CD8-positive, alpha-beta memory T cell (primary cell): ENCODE measurements around the gene TBCA. TPM values are rescaled to one million over a fixed set of nuclear protein-coding genes. Genes with fewer than 3 reads are reported as not detected.

Experiments
- CTCF ChIA-PET: fragments of 350-600 bp; sonication (Branson Sonifier 250); formaldehyde crosslinking; loops from one replicate; lab custom pipeline; 2021; ENCODE audit warnings: antibody characterized with exemption; lab: Charles Lee
- POLR2A ChIA-PET: fragments of 350-600 bp; sonication (Branson Sonifier 250); formaldehyde crosslinking; loops from one replicate; lab custom pipeline; 2021; ENCODE audit warnings: antibody characterized with exemption; lab: Charles Lee
- DNase-seq, 5 donors: peaks; one replicate each; pipeline versions ENCODE4 v3.0.0 to v3.0.0-alpha.2; 2020 to 2022; ENCODE audit warnings: mixed read lengths in 1 of 5
- H3K27ac ChIP-seq: one replicate; pipeline ENCODE4 v1.7.0; 2013; ENCODE audit warnings: low read depth, mild to moderate bottlenecking, low read length, moderate library complexity
- H3K27me3 ChIP-seq: 2 replicates; pipeline ENCODE4 v1.7.0; 2013; ENCODE audit warnings: low read length, mild to moderate bottlenecking; ENCODE audit not compliant: insufficient read depth, poor library complexity, severe bottlenecking
- H3K36me3 ChIP-seq: 2 replicates; pipeline ENCODE4 v1.7.0; 2013; ENCODE audit warnings: mild to moderate bottlenecking, low read length, moderate library complexity; ENCODE audit not compliant: insufficient read depth
- H3K4me1 ChIP-seq: 2 replicates; pipeline ENCODE4 v1.7.0; 2013; ENCODE audit warnings: mild to moderate bottlenecking, low read length, moderate library complexity; ENCODE audit not compliant: insufficient read depth
- H3K4me3 ChIP-seq: 2 replicates; pipeline ENCODE4 v1.7.0; 2013; ENCODE audit warnings: mild to moderate bottlenecking, low read length
- H3K9me3 ChIP-seq: 2 replicates; pipeline ENCODE4 v1.7.0; 2013; ENCODE audit warnings: mild to moderate bottlenecking, low read length
- H3K27ac Mint-ChIP-seq, 8 donors: one replicate each; pipeline ENCODE4 v1.8.0; 2020 to 2021; ENCODE audit warnings: mixed read lengths in 8 of 8, mild to moderate bottlenecking in 6 of 8, inconsistent platforms in 3 of 8, moderate library complexity in 3 of 8
- H3K27me3 Mint-ChIP-seq, 2 donors: one replicate each; pipeline ENCODE4 v1.8.0; 2020 to 2021; ENCODE audit warnings: mixed read lengths in 2 of 2, mild to moderate bottlenecking in 1 of 2, moderate library complexity in 1 of 2
- H3K36me3 Mint-ChIP-seq, 3 donors: one replicate each; pipeline ENCODE4 v1.8.0; 2020 to 2021; ENCODE audit warnings: mixed read lengths in 3 of 3, inconsistent platforms in 1 of 3, mild to moderate bottlenecking in 1 of 3
- H3K4me1 Mint-ChIP-seq, 3 donors: one replicate each; pipeline ENCODE4 v1.8.0; 2020 to 2021; ENCODE audit warnings: mixed read lengths in 3 of 3, inconsistent platforms in 1 of 3, mild to moderate bottlenecking in 1 of 3
- H3K4me3 Mint-ChIP-seq, 7 donors: one replicate each; pipeline ENCODE4 v1.8.0; 2020 to 2021; ENCODE audit warnings: mixed read lengths in 7 of 7, mild to moderate bottlenecking in 6 of 7, moderate library complexity in 4 of 7, inconsistent platforms in 2 of 7
- H3K9me3 Mint-ChIP-seq, 5 donors: one replicate each; pipeline ENCODE4 v1.8.0; 2020 to 2022; ENCODE audit warnings: mixed read lengths in 5 of 5, mild to moderate bottlenecking in 3 of 5, moderate library complexity in 2 of 5, inconsistent platforms in 1 of 5
- polyA plus RNA-seq: library from polyadenylated mRNA; unstranded; fragments of 300-500 nt; fragmentation: Illumina TruSeq; gene quantifications from one replicate; pipeline ENCODE4 v1.2.3, GENCODE V29; 2021
- total RNA-seq, 2 experiments: library from RNA; stranded (reverse); gene quantifications; one replicate each; pipeline ENCODE4 v1.2.3, GENCODE V29; 2021

TBCA gene
- total and polyA plus RNA-seq, 3 experiments from 2014 or later: 193 to 239 (median 237) TPM

GRCh38 chr5:77645158-77645994 is 130.8 kb downstream of the TBCA start:
- Mint-ChIP-seq H3K27ac (peak overlapping the region in 2 of 8 donors; percentile 36 to 48), H3K36me3 (peaks cover 0 to 5% (median 0%) of the 10 kb centered on the region in 3 donors), H3K4me1 (peaks cover 22 to 23% (median 22%) of the 10 kb centered on the region in 3 donors), H3K27me3 (peaks cover 71 to 95% of the 10 kb centered on the region in 2 donors), H3K9me3 (peaks cover 0 to 29% (median 22%) of the 10 kb centered on the region in 5 donors), H3K4me3 (peak overlapping the region; percentile 49 to 80 (median 68))
- Histone ChIP-seq H3K4me3 (no peak overlapping the region), H3K27ac (no peak overlapping the region), H3K27me3 (peaks cover 54% of the 10 kb centered on the region), H3K36me3 (no peaks in the 10 kb centered on the region), H3K4me1 (peaks cover 17% of the 10 kb centered on the region), H3K9me3 (no peaks in the 10 kb centered on the region)
- CTCF ChIA-PET: interaction anchor here (1.5 kb wide), 1 partner anchor 130 kb away, joined by 4 read pairs; no protein-coding TSS in a partner anchor
- POLR2A ChIA-PET: no interaction called here
- peak in 3 of 5 donors; percentile 22 to 38 (median 26) for DNase-seq

- Histone ChIP-seq H3K27ac (no peak overlapping the region), H3K27me3 (peaks cover 62% of the 10 kb centered on the region), H3K4me3 (no peak overlapping the region), H3K4me1 (peaks cover 17% of the 10 kb centered on the region), H3K9me3 (no peaks in the 10 kb centered on the region), H3K36me3 (no peaks in the 10 kb centered on the region)
- Mint-ChIP-seq H3K4me3 (peak overlapping the region; percentile 49 to 80 (median 70)), H3K36me3 (peaks cover 0 to 5% (median 0%) of the 10 kb centered on the region in 3 donors), H3K27ac (peak overlapping the region in 3 of 8 donors; percentile 11 to 89 (median 48)), H3K27me3 (peaks cover 75 to 95% of the 10 kb centered on the region in 2 donors), H3K4me1 (peaks cover 22 to 26% (median 25%) of the 10 kb centered on the region in 3 donors), H3K9me3 (peaks cover 4 to 34% (median 27%) of the 10 kb centered on the region in 5 donors)
- ChIA-PET CTCF (no interaction called here), POLR2A (no interaction called here)
- no peak for DNase-seq
These were observed 131.6 kb downstream of the TBCA start for GRCh38 chr5:77644371-77645157.

GRCh38 chr5:77643654-77644370 is 132.3 kb downstream of the TBCA start:
- ChIA-PET CTCF (no interaction called here), POLR2A (no interaction called here)
- Mint-ChIP-seq H3K27me3 (peaks cover 78 to 93% of the 10 kb centered on the region in 2 donors), H3K4me1 (peaks cover 23 to 26% (median 25%) of the 10 kb centered on the region in 3 donors), H3K27ac (peak overlapping the region in 3 of 8 donors; percentile 18 to 89 (median 41)), H3K36me3 (peaks cover 0 to 5% (median 0%) of the 10 kb centered on the region in 3 donors), H3K9me3 (peaks cover 4 to 37% (median 30%) of the 10 kb centered on the region in 5 donors), H3K4me3 (peak overlapping the region; percentile 19 to 80 (median 70))
- Histone ChIP-seq H3K36me3 (no peaks in the 10 kb centered on the region), H3K27ac (no peak overlapping the region), H3K4me1 (peaks cover 17% of the 10 kb centered on the region), H3K9me3 (no peaks in the 10 kb centered on the region), H3K27me3 (peaks cover 69% of the 10 kb centered on the region), H3K4me3 (no peak overlapping the region)
- DNase-seq: no peak

GRCh38 chr5:77642738-77643653 is 133.1 kb downstream of the TBCA start:
- POLR2A ChIA-PET: no interaction called here
- Histone ChIP-seq H3K9me3 (no peaks in the 10 kb centered on the region), H3K36me3 (no peaks in the 10 kb centered on the region), H3K4me3 (no peak overlapping the region), H3K4me1 (peaks cover 17% of the 10 kb centered on the region), H3K27me3 (peaks cover 77% of the 10 kb centered on the region), H3K27ac (no peak overlapping the region)
- Mint-ChIP-seq H3K4me1 (peaks cover 24 to 26% (median 25%) of the 10 kb centered on the region in 3 donors), H3K27ac (peak overlapping the region in 3 of 8 donors; percentile 12 to 89 (median 23)), H3K9me3 (peaks cover 4 to 39% (median 30%) of the 10 kb centered on the region in 5 donors), H3K36me3 (peaks cover 0 to 5% (median 0%) of the 10 kb centered on the region in 3 donors), H3K4me3 (peak overlapping the region in 4 of 7 donors; percentile 14 to 80 (median 64)), H3K27me3 (peaks cover 77 to 88% of the 10 kb centered on the region in 2 donors)
- CTCF ChIA-PET: no interaction called here
- DNase-seq: no peak

GRCh38 chr5:77641963-77642737 is 134.0 kb downstream of the TBCA start:
- Histone ChIP-seq H3K36me3 (no peaks in the 10 kb centered on the region), H3K27ac (no peak overlapping the region), H3K9me3 (no peaks in the 10 kb centered on the region), H3K4me1 (peaks cover 17% of the 10 kb centered on the region), H3K4me3 (no peak overlapping the region), H3K27me3 (peaks cover 86% of the 10 kb centered on the region)
- peaks cover 32 to 34% (median 32%) of the 10 kb centered on the region in 3 donors for H3K4me1 Mint-ChIP-seq
- ChIA-PET POLR2A (no interaction called here), CTCF (no interaction called here)
- H3K4me3 Mint-ChIP-seq: peak overlapping the region in 1 of 7 donors; percentile 56
- DNase-seq: no peak
- H3K9me3 Mint-ChIP-seq: peaks cover 9 to 46% (median 38%) of the 10 kb centered on the region in 5 donors
- H3K36me3 Mint-ChIP-seq: peaks cover 0 to 5% (median 2%) of the 10 kb centered on the region in 3 donors
- H3K27ac Mint-ChIP-seq: peak overlapping the region in 2 of 8 donors; percentile 23 to 89
- peaks cover 79 to 89% of the 10 kb centered on the region in 2 donors for H3K27me3 Mint-ChIP-seq

GRCh38 chr5:77641397-77641943 is 134.7 kb downstream of the TBCA start:
- Histone ChIP-seq H3K36me3 (no peaks in the 10 kb centered on the region), H3K4me1 (peaks cover 17% of the 10 kb centered on the region), H3K9me3 (no peaks in the 10 kb centered on the region), H3K27ac (no peak overlapping the region), H3K27me3 (peaks cover 93% of the 10 kb centered on the region), H3K4me3 (no peak overlapping the region)
- ChIA-PET CTCF (no interaction called here), POLR2A (no interaction called here)
- Mint-ChIP-seq H3K27ac (peak overlapping the region in 2 of 8 donors; percentile 80 to 89), H3K9me3 (peaks cover 9 to 46% (median 39%) of the 10 kb centered on the region in 5 donors), H3K27me3 (peaks cover 79 to 86% of the 10 kb centered on the region in 2 donors), H3K36me3 (peaks cover 0 to 5% (median 2%) of the 10 kb centered on the region in 3 donors), H3K4me1 (peaks cover 32 to 34% (median 32%) of the 10 kb centered on the region in 3 donors), H3K4me3 (peak overlapping the region in 5 of 7 donors; percentile 2 to 35 (median 28))
- no peak for DNase-seq
